Aorta (tissue), 5 donors: Measurements from ENCODE around the gene DSN1. TPM values are rescaled to one million over a fixed set of nuclear protein-coding genes. Genes with fewer than 3 reads are reported as not detected.
"Not testable (repeated sequence)": the region's sequence is repeated elsewhere in the genome, so short reads cannot be mapped to it uniquely, and the experiment has no call there.

Experiments
- ATAC-seq: fragments of 200-7000 bp; cut with Tn5 transposase; one replicate; pipeline ENCODE4 v1.9.1; 2022; ENCODE audit warnings: moderate library complexity; ENCODE audit not compliant: low FRiP score
- DNase-seq, 2 donors: peaks; one replicate each; pipeline ENCODE4 v3.0.0-alpha.2; 2020
- H3K27ac ChIP-seq, 2 donors: one replicate each; pipeline ENCODE4 v1.5.1; 2013; ENCODE audit warnings: low read length in 2 of 2, mild to moderate bottlenecking in 2 of 2, moderate library complexity in 2 of 2, control low read depth in 1 of 2, inconsistent platforms in 1 of 2, low read depth in 1 of 2
- H3K27me3 ChIP-seq, 2 donors: one replicate each; pipeline ENCODE4 v1.6.1; 2013; ENCODE audit warnings: control low read depth in 1 of 2, low read length in 1 of 2, mild to moderate bottlenecking in 1 of 2, moderate library complexity in 1 of 2; ENCODE audit not compliant: insufficient read depth in 2 of 2, control insufficient read depth in 1 of 2
- H3K36me3 ChIP-seq, 2 donors: one replicate each; pipeline ENCODE4 v1.6.1; 2013; ENCODE audit warnings: control low read depth in 1 of 2, low read length in 1 of 2, mild to moderate bottlenecking in 1 of 2; ENCODE audit not compliant: insufficient read depth in 2 of 2, control insufficient read depth in 1 of 2
- H3K4me1 ChIP-seq, 2 donors: one replicate each; pipeline ENCODE4 v1.6.1; 2013; ENCODE audit warnings: low read length in 2 of 2, control low read depth in 1 of 2, mild to moderate bottlenecking in 1 of 2, moderate library complexity in 1 of 2; ENCODE audit not compliant: insufficient read depth in 2 of 2, control insufficient read depth in 1 of 2
- H3K4me3 ChIP-seq, 2 donors: one replicate each; pipeline ENCODE4 v1.5.1; 2013; ENCODE audit warnings: low read length in 2 of 2, control low read depth in 1 of 2, mild to moderate bottlenecking in 1 of 2
- H3K9me3 ChIP-seq: one replicate; pipeline ENCODE4 v1.6.1; 2013; ENCODE audit warnings: mild to moderate bottlenecking, low read length; ENCODE audit not compliant: control insufficient read depth
- WGBS, 2 donors: extraction: QIAGEN DNeasy Blood & Tissue Kit; methylation state at CpG; one replicate each; pipeline ENCODE4 v1.1.7; 2013; 5-methylcytosine and 5-hydroxymethylcytosine counted together
- intact Hi-C, 2 donors: fragments of 100-400 bp; cut with DNase I; formaldehyde crosslinking; loops; one replicate each; pipeline versions ENCODE4 v1.14.2 to v1.15.0; 2022
- polyA plus RNA-seq, 2 donors: library from polyadenylated mRNA; stranded (reverse); fragments of 200-250 nt; gene quantifications; one replicate each; pipeline ENCODE4 v1.2.3, GENCODE V29; 2013
- total RNA-seq, 2 donors: library from RNA; stranded (reverse); fragmentation: NEBNext Ultra II Directional; extraction: Animal tissue kit (Norgen Biotek cat#: 25700); gene quantifications; one replicate each; pipeline ENCODE4 v1.2.1, GENCODE V29; 2021
- donor health status: healthy with polysubstance abuse.
- donor health status: Bipolar disorder and iron deficiency.
- donor health status: DM: no; HTN: no; CAD: no.
- donor health status: DM: no; HTN: no; CAD: no.
- donor health status: DM: yes; HTN: yes; CAD: no.

The DSN1 gene
- total and polyA plus RNA-seq, 4 donors: 7.1 to 10.6 (median 7.4) TPM

- H3K27ac ChIP-seq: no peak overlapping the region
- intact Hi-C loops: no loop called here
- H3K36me3 ChIP-seq: peaks cover 4 to 17% of the 10 kb centered on the region in 2 donors
- ATAC-seq (no peak), DNase-seq (no peak)
- 82 to 91% methylated on average over 13 to 14 of the region's 14 CpGs for WGBS, 2 donors
- no peaks in the 10 kb centered on the region for H3K27me3 ChIP-seq
- H3K9me3 ChIP-seq: no peaks in the 10 kb centered on the region
- H3K4me1 ChIP-seq: no peaks in the 10 kb centered on the region
- H3K4me3 ChIP-seq: no peak overlapping the region
These were observed 29.0 kb upstream of the DSN1 start for GRCh38 chr20:36802326-36803222.

- Histone ChIP-seq H3K27ac (no peak overlapping the region), H3K4me3 (no peak overlapping the region), H3K27me3 (no peaks in the 10 kb centered on the region), H3K9me3 (no peaks in the 10 kb centered on the region), H3K36me3 (peaks cover 4 to 15% of the 10 kb centered on the region in 2 donors), H3K4me1 (no peaks in the 10 kb centered on the region)
- WGBS, 2 donors: 84 to 90% methylated on average over 1 of the region's 1 CpG
- intact Hi-C loops: no loop called here
- DNase-seq (no peak), ATAC-seq (no peak)
These were observed 26.8 kb upstream of the DSN1 start for GRCh38 chr20:36800410-36800809.

- H3K4me1 ChIP-seq, DNase-seq, H3K4me3 ChIP-seq, ATAC-seq, intact Hi-C loops, H3K27ac ChIP-seq, H3K27me3 ChIP-seq, H3K9me3 ChIP-seq: not testable (repeated sequence)
- 88 to 95% methylated on average over 10 of the region's 10 CpGs for WGBS, 2 donors
- peaks cover 4 to 14% of the 10 kb centered on the region in 2 donors for H3K36me3 ChIP-seq
These were observed 25.8 kb upstream of the DSN1 start for GRCh38 chr20:36799313-36799712.

- intact Hi-C loops: no loop called here
- WGBS, 2 donors: 78 to 85% methylated on average over 5 of the region's 5 CpGs
- H3K4me1 ChIP-seq: no peaks in the 10 kb centered on the region
- no peak for DNase-seq
- no peaks in the 10 kb centered on the region for H3K9me3 ChIP-seq
- no peak for ATAC-seq
- H3K27me3 ChIP-seq: no peaks in the 10 kb centered on the region
- peaks cover 0 to 17% of the 10 kb centered on the region in 2 donors for H3K36me3 ChIP-seq
- no peak overlapping the region for H3K4me3 ChIP-seq
- no peak overlapping the region for H3K27ac ChIP-seq
These were observed 23.3 kb upstream of the DSN1 start for GRCh38 chr20:36796875-36797274.

GRCh38 chr20:36796117-36796516 lies 22.6 kb upstream of the DSN1 start:
- ATAC-seq: no peak
- H3K27ac ChIP-seq: no peak overlapping the region
- H3K27me3 ChIP-seq: no peaks in the 10 kb centered on the region
- intact Hi-C loops: no loop called here
- no peaks in the 10 kb centered on the region for H3K9me3 ChIP-seq
- WGBS, 2 donors: 92 to 95% methylated on average over 5 of the region's 5 CpGs
- H3K36me3 ChIP-seq: peaks cover 0 to 17% of the 10 kb centered on the region in 2 donors
- DNase-seq: no peak
- H3K4me3 ChIP-seq: no peak overlapping the region
- no peaks in the 10 kb centered on the region for H3K4me1 ChIP-seq

- WGBS, 2 donors: 81 to 86% methylated on average over 5 of the region's 5 CpGs
- intact Hi-C loops: no loop called here
- ATAC-seq (no peak), DNase-seq (no peak)
- Histone ChIP-seq H3K27me3 (no peaks in the 10 kb centered on the region), H3K4me1 (no peaks in the 10 kb centered on the region), H3K36me3 (peaks cover 0 to 17% of the 10 kb centered on the region in 2 donors), H3K9me3 (no peaks in the 10 kb centered on the region), H3K27ac (no peak overlapping the region), H3K4me3 (no peak overlapping the region)
These were observed 22.1 kb upstream of the DSN1 start for GRCh38 chr20:36795691-36796090.

- no peaks in the 10 kb centered on the region for H3K9me3 ChIP-seq
- no peaks in the 10 kb centered on the region for H3K27me3 ChIP-seq
- H3K36me3 ChIP-seq: peaks cover 2 to 12% of the 10 kb centered on the region in 2 donors
- no peaks in the 10 kb centered on the region for H3K4me1 ChIP-seq
- 90 to 91% methylated on average over 20 of the region's 20 CpGs for WGBS, 2 donors
- DNase-seq (peak in 1 of 2 donors; percentile 77), ATAC-seq (peak; percentile 6)
- intact Hi-C loops: loop anchor here (5.0 kb wide), 3 partner anchors 68 to 93 kb away; a partner anchor contains a TSS
- H3K27ac ChIP-seq: no peak overlapping the region
- H3K4me3 ChIP-seq: no peak overlapping the region
These were observed 20.5 kb upstream of the DSN1 start for GRCh38 chr20:36794116-36794474.

GRCh38 chr20:36793294-36794115 lies 19.9 kb upstream of the DSN1 start:
- peak in 1 of 2 donors; percentile 66 for DNase-seq
- Histone ChIP-seq H3K4me3 (no peak overlapping the region), H3K27ac (no peak overlapping the region), H3K4me1 (no peaks in the 10 kb centered on the region), H3K27me3 (no peaks in the 10 kb centered on the region), H3K9me3 (no peaks in the 10 kb centered on the region), H3K36me3 (peaks cover 3 to 11% of the 10 kb centered on the region in 2 donors)
- peak; percentile 15 for ATAC-seq
- intact Hi-C loops: loop anchor here (5.0 kb wide), 3 partner anchors 69 to 94 kb away; a partner anchor contains a TSS
- WGBS, 2 donors: 91 to 92% methylated on average over 36 of the region's 36 CpGs
